Measurements from ENCODE around the gene IPO5.

IPO5 gene

DNA sequence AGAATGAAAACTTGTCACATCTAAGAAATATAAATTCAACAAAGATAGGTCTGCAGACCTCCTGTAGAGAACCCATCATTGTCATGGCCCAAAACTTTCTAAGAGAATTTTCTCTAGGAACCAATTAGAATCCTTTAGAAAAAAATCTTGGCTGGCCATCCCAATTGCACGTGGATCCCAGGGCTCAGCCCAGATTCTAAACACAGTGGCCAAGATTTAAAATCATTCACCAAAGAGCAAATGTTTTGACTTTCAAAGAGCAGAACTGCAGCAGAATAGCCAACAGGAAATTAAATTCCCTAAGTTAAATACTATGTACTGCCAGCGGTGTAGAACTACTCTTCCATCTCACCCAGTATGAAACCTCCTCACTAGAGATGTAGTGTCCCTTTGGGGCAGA is 21.3 kb downstream of the IPO5 start:
- Histone ChIP-seq H3K4me3 (ENCODE audit: low read depth, low read length, poor library complexity, severe bottlenecking) (no peak overlapping the region), H3K36me3 (ENCODE audit: insufficient read depth, low read length) (peaks cover 2% of the 10 kb centered on the region; the same call in 1 of the 2 replicates), H3K9me2 (ENCODE audit: low read depth, low read length) (no peaks in the 10 kb centered on the region), H3F3A (ENCODE audit: insufficient read depth, low read length) (no peaks in the 10 kb centered on the region), H4K20me1 (ENCODE audit: insufficient read depth, low read length) (no peaks in the 10 kb centered on the region), H3K27me3 (ENCODE audit: insufficient read depth, low read length) (no peaks in the 10 kb centered on the region), H2AFZ (ENCODE audit: low read length) (no peak overlapping the region), H3K4me1 (ENCODE audit: insufficient read depth, low read length, severe bottlenecking) (peaks cover 25% of the 10 kb centered on the region), H3K9me3 (ENCODE audit: low read length) (no peaks in the 10 kb centered on the region), H3K4me2 (ENCODE audit: low read length) (no peak overlapping the region), H3K27ac (ENCODE audit: low read depth, low read length, poor library complexity, severe bottlenecking) (no peak overlapping the region), H3K9ac (ENCODE audit: low read length) (no peak overlapping the region), H3K79me2 (ENCODE audit: insufficient read depth, low read length) (peaks cover 30% of the 10 kb centered on the region)
- no peak for TF ChIP-seq EZH2 (IDR thresholded peaks at IDR 0.05; ENCODE audit: borderline replicate concordance, low read length)
- TF ChIP-seq CTCF (IDR thresholded peaks at IDR 0.05; ENCODE audit: low read length): no peak

GRCh38 chr13:97975280-97975847 is 21.9 kb downstream of the IPO5 start:
- no peaks in the 10 kb centered on the region for H3K27me3 ChIP-seq (ENCODE audit: insufficient read depth, low read length)
- no peaks in the 10 kb centered on the region for H3K9me3 ChIP-seq (ENCODE audit: low read length)
- H3F3A ChIP-seq (ENCODE audit: insufficient read depth, low read length): no peaks in the 10 kb centered on the region
- TF ChIP-seq CTCF (IDR thresholded peaks at IDR 0.05; ENCODE audit: low read length) (no peak), EZH2 (IDR thresholded peaks at IDR 0.05; ENCODE audit: borderline replicate concordance, low read length) (no peak)
- peak overlapping the region; percentile 84 for H3K4me3 ChIP-seq (ENCODE audit: low read depth, low read length, poor library complexity, severe bottlenecking)
- H3K36me3 ChIP-seq (ENCODE audit: insufficient read depth, low read length): peaks cover 4% of the 10 kb centered on the region; the same call in 1 of the 2 replicates
- no peaks in the 10 kb centered on the region for H4K20me1 ChIP-seq (ENCODE audit: insufficient read depth, low read length)
- H3K4me1 ChIP-seq (ENCODE audit: insufficient read depth, low read length, severe bottlenecking): peaks cover 25% of the 10 kb centered on the region
- peak overlapping the region; percentile 80 for H3K4me2 ChIP-seq (ENCODE audit: low read length)
- no peaks in the 10 kb centered on the region for H3K9me2 ChIP-seq (ENCODE audit: low read depth, low read length)
- no peak overlapping the region for H3K27ac ChIP-seq (ENCODE audit: low read depth, low read length, poor library complexity, severe bottlenecking)
- peak overlapping the region; percentile 7 for H2AFZ ChIP-seq (ENCODE audit: low read length)
- peak overlapping the region; percentile 72 for H3K9ac ChIP-seq (ENCODE audit: low read length)
- peaks cover 36% of the 10 kb centered on the region for H3K79me2 ChIP-seq (ENCODE audit: insufficient read depth, low read length)

DNA sequence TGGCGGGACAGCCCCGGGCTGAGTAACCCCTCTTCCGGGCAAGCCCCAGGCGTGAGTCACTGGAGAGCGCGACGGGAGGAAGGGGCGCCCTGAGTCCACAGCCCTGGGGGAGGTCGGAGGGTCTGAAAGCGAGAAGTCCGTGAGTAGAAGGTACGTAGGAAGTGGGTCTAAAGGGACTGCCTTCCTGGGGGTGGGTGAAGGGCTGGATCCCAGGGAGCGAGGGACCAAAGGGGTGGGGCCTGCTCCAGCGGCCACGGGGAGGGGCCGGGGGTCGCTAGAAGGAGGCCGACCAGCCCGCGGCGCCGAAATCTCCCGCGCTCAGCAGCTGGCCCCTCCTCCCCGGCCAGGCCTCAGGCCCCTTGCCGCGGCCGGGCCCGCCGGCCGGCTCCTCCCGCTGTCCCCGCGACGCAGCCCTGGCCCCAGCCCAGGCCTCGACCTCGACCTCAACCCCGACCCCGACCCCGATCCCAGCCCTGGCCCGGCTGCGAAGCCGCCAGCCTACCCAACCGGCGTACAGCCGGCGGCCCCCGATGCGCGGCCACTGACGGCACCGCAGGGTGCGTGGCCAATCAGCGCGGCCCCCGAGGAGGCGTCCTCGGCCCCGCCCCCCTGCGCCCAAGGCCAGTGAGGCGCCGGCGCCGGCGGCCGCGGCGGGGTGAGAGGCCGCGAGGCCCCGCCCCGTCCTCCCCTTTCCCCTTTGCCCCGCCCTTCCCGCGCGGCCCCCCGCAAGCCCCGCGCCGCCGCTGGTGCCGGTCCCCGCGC is 22.6 kb downstream of the IPO5 start:
- peak overlapping the region; percentile 84 for H3K4me3 ChIP-seq (ENCODE audit: low read depth, low read length, poor library complexity, severe bottlenecking)
- no peak for TF ChIP-seq CTCF (IDR thresholded peaks at IDR 0.05; ENCODE audit: low read length)
- TF ChIP-seq EZH2 (IDR thresholded peaks at IDR 0.05; ENCODE audit: borderline replicate concordance, low read length): no peak
- H3K36me3 ChIP-seq (ENCODE audit: insufficient read depth, low read length): peaks cover 4% of the 10 kb centered on the region; the same call in 1 of the 2 replicates
- H3K9me3 ChIP-seq (ENCODE audit: low read length): no peaks in the 10 kb centered on the region
- no peaks in the 10 kb centered on the region for H4K20me1 ChIP-seq (ENCODE audit: insufficient read depth, low read length)
- H3K27ac ChIP-seq (ENCODE audit: low read depth, low read length, poor library complexity, severe bottlenecking): no peak overlapping the region
- peaks cover 27% of the 10 kb centered on the region for H3K4me1 ChIP-seq (ENCODE audit: insufficient read depth, low read length, severe bottlenecking)
- H3K9ac ChIP-seq (ENCODE audit: low read length): peak overlapping the region; percentile 96
- H3K79me2 ChIP-seq (ENCODE audit: insufficient read depth, low read length): peaks cover 40% of the 10 kb centered on the region
- H3K4me2 ChIP-seq (ENCODE audit: low read length): peak overlapping the region; percentile 80
- H3F3A ChIP-seq (ENCODE audit: insufficient read depth, low read length): no peaks in the 10 kb centered on the region
- H3K9me2 ChIP-seq (ENCODE audit: low read depth, low read length): no peaks in the 10 kb centered on the region
- H3K27me3 ChIP-seq (ENCODE audit: insufficient read depth, low read length): no peaks in the 10 kb centered on the region
- H2AFZ ChIP-seq (ENCODE audit: low read length): peak overlapping the region; percentile 7
